Stimulated activated CD8-positive, alpha-beta memory T cell treated with anti-CD3 and anti-CD28 coated beads, Interleukin-7, amount 100 ng/mL, for 4 hours (primary cell): ENCODE data around the gene ZBTB4.

Experiments
- DNase-seq, 2 donors: peaks; one replicate each; pipeline ENCODE4 v3.0.0-alpha.2; 2020; ENCODE audit warnings: low read depth in 2 of 2

ZBTB4 gene

DNA sequence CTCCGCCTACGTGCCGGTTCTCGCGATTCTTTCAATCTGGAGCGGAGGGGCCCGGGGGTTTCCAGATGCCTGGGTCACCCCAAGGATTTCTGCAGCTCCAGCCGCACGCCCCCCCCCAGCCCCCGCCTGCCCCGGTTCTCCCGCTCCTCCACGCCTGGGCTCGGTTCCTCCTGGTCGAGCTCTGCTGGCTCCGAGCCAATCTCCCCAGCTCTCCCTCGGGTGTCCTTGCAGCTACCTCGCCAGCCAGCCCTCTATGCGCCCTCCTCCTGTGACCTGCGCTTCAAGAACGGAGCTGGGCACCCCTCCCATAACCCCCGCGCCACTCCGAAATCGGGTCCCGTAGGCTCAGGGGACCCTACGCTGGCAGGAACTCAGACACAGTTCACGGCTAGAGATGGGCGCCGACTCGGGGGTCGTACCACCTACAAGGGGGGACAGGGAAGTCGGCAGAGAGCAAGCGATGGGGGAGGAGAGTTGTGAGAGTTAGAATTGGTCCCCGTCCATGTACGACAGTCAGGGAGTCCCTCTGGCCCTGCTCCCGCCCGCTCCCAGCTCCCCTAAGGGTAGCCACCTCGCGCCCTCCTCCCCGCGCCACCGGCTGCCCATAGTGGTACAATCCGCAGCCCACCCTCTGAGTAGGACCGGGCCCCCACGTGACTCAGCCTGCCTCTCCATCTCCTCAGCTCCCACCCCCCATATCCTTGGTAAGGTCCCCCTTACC lies 39.2 kb downstream of the ZBTB4 start:
- no peak for DNase-seq

DNA sequence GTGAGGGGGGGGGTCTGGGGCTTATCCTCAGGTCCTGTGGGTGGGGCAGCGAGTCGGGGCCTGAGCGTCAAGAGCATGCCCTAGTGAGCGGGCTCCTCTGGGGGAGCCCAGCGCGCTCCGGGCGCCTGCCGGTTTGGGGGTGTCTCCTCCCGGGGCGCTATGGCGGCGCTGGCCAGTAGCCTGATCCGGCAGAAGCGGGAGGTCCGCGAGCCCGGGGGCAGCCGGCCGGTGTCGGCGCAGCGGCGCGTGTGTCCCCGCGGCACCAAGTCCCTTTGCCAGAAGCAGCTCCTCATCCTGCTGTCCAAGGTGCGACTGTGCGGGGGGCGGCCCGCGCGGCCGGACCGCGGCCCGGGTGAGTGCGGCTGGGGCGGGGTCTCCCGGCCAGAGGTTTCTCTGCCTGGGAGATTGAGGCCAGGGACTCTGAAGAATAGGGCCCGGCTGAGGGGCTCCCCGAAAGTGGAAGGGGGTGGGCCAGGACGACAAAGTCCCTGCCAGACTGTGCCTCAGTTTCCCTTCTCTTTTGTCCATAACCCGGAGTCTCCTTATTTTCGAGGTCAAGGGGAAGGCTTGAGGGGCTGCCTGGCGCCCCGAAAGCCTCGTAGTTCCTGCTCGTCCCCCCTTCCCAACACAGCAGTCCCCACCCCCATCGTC lies 39.8 kb downstream of the ZBTB4 start, which contains the start of gene FGF11:
Gene FGF11 (plus strand): TSS at position 51 of the 651 bp plus-strand sequence. CDS start 109 bp downstream, at position 160.
- DNase-seq = no peak

DNA sequence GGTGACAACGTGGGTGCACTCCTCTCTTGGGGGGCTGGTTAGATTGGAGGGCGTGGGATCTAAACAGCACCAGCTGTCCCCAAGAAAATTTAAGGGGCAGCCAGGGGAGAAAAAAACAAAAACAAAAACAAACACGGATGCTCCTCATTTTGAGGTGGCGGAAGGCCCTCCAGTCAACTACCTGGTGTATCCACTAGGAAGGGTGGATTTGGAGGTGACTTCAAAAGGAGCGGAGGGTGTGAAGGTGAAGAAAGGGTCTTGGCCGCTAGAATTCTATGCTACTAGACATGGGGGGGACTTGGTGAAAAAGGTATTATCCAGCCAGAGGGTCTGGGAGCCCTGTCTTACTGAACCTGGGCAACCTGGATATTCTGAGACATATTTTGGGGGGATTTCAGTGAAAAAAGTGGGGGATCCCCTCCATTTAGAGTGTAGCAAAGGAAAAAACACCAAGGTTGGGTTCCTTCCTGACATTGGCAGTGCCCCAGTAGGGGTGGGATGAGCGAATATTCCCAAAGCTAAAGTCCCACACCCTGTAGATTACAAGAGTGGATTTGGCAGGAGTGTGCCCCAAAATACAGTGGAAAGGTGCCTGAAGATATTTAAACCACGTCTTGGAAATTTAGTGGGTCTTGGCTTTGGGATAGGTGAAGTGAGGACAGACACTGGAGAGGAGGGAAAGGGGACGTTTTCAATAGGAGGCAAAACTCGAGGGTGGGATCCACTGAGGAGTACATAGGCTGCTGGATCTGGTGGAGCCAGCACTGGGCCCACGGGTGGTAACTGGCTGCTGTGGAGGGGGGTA lies 40.6 kb downstream of the ZBTB4 start:
- no peak for DNase-seq

DNA sequence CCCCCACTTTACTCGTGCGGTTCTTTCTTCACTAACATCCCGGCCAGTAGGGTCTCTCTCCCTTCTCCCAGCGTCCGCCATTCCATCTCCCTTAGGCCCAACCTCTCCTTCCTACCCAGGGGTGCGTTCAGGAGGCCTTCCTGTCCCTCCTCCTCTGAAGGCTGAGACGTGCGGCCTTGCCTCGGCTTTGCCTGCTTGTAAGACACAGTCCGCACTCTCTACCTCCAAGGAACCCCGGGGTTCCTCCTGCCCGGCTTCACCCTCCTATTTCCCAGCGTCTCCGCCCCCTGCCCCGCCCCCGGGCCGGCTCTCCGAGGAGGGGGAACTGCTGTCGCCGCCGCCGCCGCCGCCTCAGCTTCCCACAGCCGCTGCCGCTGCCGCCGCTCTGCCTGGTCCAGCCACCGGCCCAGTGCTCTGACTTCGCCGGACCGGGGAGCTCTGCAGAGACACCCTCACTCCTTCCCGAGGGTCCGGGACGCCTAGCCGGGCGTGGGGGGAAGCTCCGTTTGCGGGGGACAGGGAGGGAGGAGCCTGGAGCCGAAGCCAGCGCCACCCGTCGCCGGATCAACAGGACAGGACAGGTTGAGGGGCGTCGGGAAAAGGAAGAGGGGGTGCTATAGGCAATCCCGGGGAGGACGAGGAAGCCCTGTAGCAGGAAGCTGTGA lies 41.3 kb downstream of the ZBTB4 start:
- DNase-seq = peak in 1 of 2 donors; percentile 52

DNA sequence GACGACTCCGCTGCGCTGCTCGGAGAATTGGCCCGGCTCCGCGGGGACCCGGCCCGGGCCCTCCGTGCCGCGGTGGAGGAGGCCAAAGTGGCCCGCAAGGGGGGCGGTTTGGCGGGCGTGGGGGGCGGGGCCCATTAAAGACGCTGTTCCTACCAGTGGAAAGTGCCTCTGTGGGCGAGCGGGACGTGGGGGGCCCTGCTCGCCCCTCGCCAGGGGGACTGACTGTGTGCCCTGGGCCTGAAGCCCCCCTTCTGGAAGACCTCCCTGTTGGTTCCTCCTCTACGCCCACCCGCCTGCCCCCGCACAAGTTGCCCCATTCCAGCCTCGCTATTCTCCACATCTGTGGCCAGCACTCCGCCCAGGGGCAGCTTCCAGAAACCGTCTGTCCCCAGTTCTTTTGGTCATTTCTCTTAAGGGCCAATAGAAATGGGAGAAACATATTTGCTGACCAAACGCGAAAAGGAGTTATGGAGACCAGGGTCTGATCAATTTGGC lies 42.0 kb downstream of the ZBTB4 start:
- no peak for DNase-seq

DNA sequence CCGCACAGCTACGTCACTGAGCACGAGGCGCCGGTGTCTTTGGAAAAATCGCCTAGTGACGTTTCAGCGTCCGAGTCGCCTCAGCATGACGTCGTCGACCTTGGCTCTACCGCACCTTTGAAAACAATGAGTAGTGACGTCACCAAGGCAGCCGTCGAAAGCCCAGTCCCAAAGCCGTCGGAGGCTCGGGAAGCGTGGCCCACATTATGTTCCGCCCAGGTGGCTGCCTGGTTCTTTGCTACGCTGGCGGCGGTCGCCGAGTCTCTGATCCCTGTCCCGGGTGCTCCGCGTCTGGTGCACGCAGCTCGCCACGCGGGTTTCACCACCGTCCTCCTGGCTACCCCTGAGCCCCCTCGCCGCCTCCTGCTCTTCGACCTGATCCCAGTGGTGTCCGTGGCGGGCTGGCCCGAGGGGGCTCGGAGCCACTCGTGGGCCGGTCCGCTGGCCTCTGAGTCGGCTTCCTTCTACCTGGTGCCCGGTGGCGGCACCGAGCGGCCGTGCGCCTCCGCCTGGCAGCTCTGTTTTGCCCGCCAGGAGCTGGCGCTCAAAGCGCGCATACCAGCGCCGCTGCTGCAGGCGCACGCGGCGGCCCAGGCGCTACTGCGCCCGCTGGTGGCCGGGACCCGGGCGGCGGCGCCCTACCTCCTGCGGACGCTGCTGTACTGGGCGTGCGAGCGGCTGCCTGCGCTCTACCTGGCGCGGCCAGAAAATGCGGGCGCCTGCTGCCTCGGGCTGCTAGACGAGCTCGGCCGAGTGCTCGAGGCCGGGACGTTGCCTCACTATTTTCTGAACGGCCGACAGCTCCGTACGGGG lies 42.7 kb downstream of the ZBTB4 start:
- DNase-seq = peak; percentile 43 to 77

DNA sequence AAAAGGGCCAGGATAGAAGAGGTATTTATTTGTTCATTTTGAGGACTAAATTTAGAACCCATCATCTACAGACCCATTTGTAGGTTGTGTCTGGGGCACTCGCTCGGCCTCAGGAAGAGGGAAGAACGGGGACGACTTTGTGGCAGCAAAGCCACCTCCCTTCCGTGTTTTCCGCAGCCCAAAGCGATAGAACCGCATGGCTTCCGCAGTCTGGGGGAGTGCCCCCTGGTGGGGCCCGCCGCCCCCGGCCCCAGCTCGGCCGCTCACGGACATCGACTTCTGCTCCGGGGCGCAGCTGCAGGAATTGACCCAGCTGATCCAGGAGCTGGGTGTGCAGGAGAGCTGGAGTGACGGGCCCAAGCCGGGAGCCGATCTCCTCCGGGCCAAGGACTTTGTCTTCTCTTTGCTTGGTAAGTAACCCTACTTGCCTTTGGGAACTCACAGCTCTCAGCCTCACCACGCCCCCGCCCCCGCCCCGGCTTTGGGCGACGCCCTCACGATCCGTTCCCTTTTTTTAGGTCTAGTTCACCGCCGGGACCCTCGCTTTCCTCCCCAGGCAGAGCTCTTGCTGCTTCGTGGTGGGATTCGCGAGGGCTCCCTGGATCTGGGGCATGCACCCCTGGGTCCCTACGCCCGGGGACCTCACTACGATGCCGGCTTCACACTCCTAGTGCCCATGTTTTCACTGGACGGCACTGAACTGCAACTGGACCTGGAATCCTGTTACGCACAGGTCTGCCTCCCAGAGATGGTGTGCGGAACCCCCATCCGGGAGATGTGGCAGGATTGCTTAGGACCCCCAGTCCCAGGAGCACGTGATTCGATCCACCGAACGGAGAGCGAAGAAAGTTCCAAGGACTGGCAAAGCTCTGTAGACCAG lies 43.5 kb downstream of the ZBTB4 start:
- DNase-seq = peak; percentile 19 to 42

DNA sequence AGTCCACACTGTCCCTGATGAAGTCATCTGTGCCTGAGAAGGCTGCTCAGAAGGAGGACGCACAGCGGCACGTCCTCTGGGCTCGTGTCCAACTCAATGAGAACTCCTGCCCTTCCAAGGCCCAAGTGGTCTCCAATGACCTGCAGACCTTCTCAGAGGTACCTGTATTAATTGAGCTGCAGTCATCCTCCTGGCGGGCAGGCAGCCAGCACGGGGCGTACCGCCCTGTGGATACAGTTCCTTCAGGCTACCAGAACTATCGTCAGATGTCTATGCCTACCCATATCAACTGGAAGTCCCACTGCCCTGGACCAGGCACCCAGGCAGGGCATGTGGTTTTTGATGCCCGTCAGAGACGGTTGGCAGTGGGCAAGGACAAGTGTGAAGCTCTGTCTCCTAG lies 47.1 kb downstream of the ZBTB4 start:
- DNase-seq = no peak

DNA sequence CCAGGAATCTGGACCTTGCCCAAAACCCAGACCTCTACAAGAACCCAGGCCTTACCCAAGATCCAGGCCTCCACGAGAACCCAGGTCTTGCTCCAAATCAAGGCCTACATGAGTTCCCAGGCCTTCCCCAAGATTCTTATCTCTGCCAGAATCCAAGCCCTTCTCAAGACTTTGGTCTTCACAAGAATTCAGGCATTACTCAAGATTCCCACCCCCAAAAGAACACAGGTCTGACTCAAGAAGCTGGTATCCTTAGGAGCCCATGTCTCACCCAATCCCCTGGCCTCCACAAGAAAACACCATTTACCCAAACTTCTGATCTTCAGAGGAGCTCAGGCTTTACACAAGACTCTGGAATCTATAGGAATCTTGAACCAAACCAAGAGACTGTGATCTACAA lies 48.2 kb downstream of the ZBTB4 start:
- no peak for DNase-seq

DNA sequence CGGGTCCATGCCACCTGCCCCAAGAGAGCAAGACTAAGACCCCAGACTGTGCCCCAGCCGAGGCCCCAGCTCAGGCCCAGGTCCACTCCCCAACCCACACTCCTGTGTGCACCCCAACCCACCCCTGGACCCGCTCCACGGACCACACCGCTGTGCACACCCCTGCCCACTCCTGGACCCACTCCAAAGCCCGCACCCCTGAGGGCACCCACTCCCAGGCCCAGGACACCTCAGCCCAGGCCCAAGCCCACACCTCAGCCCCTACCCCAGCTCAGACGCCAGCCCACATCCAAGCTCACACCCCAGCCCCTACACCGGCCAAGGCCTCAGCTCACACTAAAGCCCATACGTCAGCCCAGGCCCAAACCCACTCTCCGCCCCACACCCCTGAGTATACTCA lies 49.7 kb downstream of the ZBTB4 start:
- no peak for DNase-seq

DNA sequence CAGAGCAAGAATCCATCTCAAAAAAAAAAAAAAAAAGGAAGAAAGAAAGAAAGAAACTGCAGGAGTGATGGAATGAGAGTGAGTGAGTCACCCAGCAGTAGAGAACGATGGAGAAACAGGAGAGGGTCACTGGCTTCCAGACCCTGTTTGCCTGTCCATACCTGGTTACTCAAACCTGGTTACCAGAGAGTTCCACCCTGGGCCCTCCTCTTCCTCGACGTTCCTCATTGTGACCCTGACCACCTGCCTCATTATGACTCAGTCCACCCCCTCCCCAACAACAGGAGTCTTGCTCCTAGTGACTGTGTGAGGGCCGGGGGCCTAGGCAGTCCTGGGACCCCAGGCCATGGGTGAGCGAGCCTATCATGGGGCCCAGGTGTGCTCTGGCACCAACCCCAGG lies 50.9 kb downstream of the ZBTB4 start, which contains the start of gene SPEM3:
Gene SPEM3 (plus strand): TSS at position 301 of the 400 bp plus-strand sequence. CDS start 46 bp downstream, at position 347.
- no peak for DNase-seq

DNA sequence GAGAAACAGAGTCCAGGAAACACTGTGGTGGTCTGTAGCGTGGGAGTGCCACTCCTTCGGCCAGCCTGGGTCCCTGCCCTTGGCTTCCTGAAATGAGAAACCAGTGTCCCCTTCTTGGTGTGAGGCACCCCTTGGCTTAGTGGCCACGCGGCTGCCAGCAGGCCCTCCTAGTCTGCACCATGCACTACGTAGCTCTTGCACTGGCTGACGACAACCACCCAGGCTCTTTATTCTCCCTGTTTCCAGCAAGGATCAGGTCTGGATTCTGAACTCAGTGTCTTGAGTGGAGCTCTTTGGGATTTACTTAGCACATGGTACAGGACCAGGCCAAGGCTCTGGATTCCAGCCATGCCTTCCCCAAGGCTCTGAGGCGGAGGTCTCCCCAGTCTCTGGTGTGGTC lies 51.9 kb downstream of the ZBTB4 start:
- no peak for DNase-seq

DNA sequence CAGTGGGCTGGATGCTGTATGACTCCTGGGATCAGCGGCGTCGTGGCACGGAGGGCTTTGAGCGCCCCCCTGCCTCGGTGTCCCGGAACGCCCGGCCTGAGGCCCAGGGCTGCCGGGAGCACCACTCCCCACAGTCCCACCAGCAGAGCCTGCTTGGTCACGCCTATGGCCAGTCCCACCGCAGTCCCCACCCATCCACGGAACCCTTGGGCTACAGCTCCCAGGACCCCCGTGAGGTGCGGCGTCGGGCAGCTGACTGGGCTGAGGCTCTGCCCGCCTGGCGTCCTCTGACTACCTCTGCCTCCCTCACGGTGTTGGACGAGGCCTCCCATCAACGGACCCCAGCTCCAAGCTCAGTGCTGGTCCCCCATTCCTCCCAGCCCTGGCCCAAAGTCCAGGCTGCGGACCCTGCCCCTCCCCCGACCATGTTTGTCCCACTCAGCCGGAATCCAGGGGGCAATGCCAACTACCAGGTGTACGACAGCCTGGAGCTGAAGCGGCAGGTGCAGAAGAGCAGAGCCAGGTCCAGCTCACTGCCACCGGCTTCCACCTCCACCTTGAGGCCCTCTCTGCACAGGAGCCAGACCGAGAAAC lies 52.4 kb downstream of the ZBTB4 start:
- no peak for DNase-seq

DNA sequence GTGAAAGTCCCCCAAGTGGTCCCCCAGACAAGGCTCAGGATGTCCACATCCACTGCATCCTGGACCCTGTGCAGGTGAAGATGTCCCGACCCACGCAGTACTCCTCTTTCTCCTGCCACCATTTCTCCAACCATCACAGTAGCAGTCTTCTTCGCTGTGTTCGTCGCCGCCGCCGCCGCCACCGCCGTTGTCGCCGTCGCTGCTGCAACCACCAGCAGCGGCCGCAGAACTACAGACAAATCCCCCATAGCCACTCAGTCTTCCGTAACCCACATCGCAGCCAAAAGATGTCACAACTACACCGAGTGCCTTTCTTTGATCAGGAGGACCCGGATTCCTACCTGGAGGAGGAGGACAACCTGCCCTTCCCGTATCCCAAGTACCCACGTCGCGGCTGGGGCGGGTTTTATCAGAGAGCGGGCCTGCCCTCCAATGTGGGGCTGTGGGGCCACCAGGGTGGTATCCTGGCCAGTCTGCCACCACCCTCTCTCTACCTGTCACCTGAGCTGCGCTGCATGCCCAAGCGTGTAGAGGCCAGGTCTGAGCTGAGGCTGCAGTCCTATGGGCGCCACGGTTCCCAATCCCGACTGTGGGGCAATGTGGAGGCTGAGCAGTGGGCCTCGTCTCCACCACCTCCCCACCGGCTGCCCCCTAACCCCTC lies 53.1 kb downstream of the ZBTB4 start:
- no peak for DNase-seq

DNA sequence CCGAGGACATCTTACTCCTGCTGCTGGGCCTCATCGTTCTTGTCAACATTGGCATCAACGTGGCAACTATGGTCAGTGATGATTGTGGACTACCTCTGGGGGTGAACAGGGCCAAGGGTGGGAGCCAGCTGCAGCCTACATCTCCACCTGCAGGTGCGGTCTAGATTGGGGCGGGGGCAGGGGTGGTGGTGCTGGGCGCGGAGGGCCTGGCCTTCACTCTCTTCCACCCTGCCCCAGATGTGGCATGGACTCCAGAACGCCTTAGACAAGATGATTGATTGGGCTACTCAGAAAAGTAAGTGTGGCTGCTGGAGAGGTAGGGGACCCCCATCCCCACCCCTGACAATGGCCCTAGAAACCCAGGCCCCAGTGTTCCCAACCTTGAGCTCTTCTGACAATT lies 53.7 kb downstream of the ZBTB4 start:
- no peak for DNase-seq

DNA sequence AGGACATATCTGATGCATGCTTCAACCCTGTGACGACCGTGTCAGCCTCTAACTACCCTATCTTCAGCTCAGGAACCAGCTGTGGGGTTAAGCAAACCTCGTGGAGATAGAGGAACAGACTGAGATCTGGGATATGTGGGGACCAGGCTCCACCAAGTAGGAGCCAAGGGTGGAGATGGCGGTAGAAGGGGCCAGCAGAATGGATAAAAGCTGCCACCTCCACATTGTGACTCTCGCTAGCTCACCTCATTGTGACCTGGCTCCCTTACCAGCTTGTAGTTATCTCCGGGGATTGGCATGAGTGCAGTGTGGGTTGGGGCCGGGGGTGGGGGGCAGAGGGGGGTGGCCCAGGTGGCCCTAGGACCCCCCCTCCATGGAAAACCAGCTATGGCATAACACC lies 54.1 kb downstream of the ZBTB4 start, which contains the start of gene SPEM2:
Gene SPEM2 (plus strand): TSS at position 301 of the 400 bp plus-strand sequence. CDS start 73 bp downstream, at position 374.
- no peak for DNase-seq

DNA sequence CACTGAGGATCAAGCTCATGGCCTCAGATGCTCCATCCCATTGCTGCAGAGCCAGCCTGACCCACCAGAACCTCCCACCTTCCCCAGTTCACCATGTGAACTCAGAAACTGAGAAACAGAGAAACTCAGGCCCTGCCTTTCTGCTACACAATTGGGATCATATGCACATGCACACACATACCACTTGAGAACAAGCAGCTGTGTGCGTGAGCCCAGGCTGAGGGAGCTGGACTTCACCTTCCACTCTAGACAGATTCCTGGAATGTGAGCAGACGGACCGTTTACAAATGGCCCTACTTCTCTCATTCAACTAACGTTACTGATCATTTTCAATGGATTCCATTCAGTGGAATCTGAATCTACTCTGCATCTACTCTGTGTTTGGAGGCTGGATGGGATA lies 55.8 kb downstream of the ZBTB4 start:
- no peak for DNase-seq

DNA sequence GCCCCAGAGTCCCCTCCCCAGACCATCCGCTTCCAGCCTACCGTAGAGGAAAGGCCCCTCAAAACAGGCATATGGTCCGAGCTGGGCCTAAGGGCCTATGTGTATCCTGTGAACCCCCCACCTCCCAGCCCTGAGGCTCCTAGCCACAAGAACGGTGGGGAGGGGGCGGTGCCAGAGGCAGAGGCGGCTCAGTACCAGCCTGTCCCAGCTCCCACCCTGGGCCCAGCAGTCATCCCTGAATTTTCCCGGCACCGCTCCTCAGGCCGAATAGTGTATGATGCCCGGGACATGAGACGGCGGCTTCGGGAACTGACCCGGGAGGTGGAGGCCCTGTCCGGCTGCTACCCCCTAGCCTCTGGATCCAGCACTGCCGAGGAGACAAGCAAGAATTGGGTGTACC lies 58.2 kb downstream of the ZBTB4 start:
- no peak for DNase-seq
